Measurements from ENCODE around the gene ACTMAP. TPM values are rescaled to one million over a fixed set of nuclear protein-coding genes. Genes with fewer than 3 reads are reported as not detected.

The ACTMAP gene
- total RNA-seq, 1 experiment from 2014 or later, result 16.8 TPM

GRCh38 chr19:40735013-40735771 lies 15.1 kb downstream of the ACTMAP start:
- ATAC-seq (no peak), DNase-seq (ENCODE audit: low read depth, low spot score) (no peak)
- ChIA-PET POLR2A (interaction anchor here (1.1 kb wide), 1 partner anchor 15 kb away, joined by 3 read pairs; the partner anchor contains the start of gene ACTMAP), RAD21 (ENCODE audit: low non-redundant PET in 1 of 2, low total read pairs in 2 of 2, uncharacterized antibody in 2 of 2, unreplicated experiment in 2 of 2) (no interaction called here), CTCF (no interaction called here)
- Histone ChIP-seq H3K27me3 (ENCODE audit: insufficient read depth, low read length) (no peaks in the 10 kb centered on the region), H3K9me2 (ENCODE audit: insufficient read depth) (no peaks in the 10 kb centered on the region), H3K9me3 (ENCODE audit: control insufficient read depth in 1 of 2, insufficient read depth in 1 of 2, low read depth in 1 of 2, low read length in 2 of 2) (no peaks in the 10 kb centered on the region), H3K4me1 (ENCODE audit: control insufficient read depth in 1 of 2, insufficient read depth in 2 of 2, low read length in 2 of 2) (peaks cover 5 to 12% of the 10 kb centered on the region in 2 experiments; a peak in 3 of 4 replicates), H3K27ac (ENCODE audit: low read depth, low read length) (no peak overlapping the region), H3K9ac (ENCODE audit: low read length) (no peak overlapping the region), H4K20me1 (ENCODE audit: insufficient read depth) (no peaks in the 10 kb centered on the region), H3K4me2 (ENCODE audit: low read length) (no peak overlapping the region), H3K79me2 (ENCODE audit: insufficient read depth, low read length) (no peaks in the 10 kb centered on the region), H3K4me3 (replicated peaks in 1 of 2; ENCODE audit: low read depth in 1 of 2, low read length in 2 of 2) (no peak overlapping the region), H2AFZ (ENCODE audit: low read depth, low read length, poor library complexity, severe bottlenecking) (no peak overlapping the region), H3K36me3 (ENCODE audit: control insufficient read depth in 1 of 2, insufficient read depth in 2 of 2, low read length in 2 of 2) (peaks cover 17 to 21% of the 10 kb centered on the region in 2 experiments)
- TF ChIP-seq EZH2 (IDR thresholded peaks at IDR 0.05) (no peak), CTCF (IDR thresholded peaks at IDR 0.05 in 2 of 3, conservative IDR thresholded peaks at IDR 0.05 in 1 of 3; ENCODE audit: borderline replicate concordance in 1 of 3, insufficient read depth in 1 of 3, low read depth in 2 of 3, low read length in 2 of 3) (no peak), YY1 (IDR thresholded peaks at IDR 0.05; ENCODE audit: extremely low read depth, insufficient replicate concordance, low read depth, low read length) (no peak), MAX (IDR thresholded peaks at IDR 0.05) (no peak), TCF7L2 (IDR thresholded peaks at IDR 0.05; ENCODE audit: borderline replicate concordance, extremely low read depth, insufficient read depth, insufficient read length) (no peak), SP1 (IDR thresholded peaks at IDR 0.05; ENCODE audit: low read depth) (no peak), CBX3 (IDR thresholded peaks at IDR 0.05; ENCODE audit: low read depth) (no peak), EGR1 (IDR thresholded peaks at IDR 0.05; ENCODE audit: low read depth) (no peak), SRF (IDR thresholded peaks at IDR 0.05; ENCODE audit: low read depth) (no peak), POLR2A (IDR thresholded peaks at IDR 0.05; ENCODE audit: borderline replicate concordance, extremely low read depth, insufficient read depth, insufficient read length) (no peak), REST (IDR thresholded peaks at IDR 0.05; ENCODE audit: low read depth) (no peak), ZBTB33 (IDR thresholded peaks at IDR 0.05; ENCODE audit: extremely low read depth, insufficient replicate concordance, low read length) (no peak), ATF3 (IDR thresholded peaks at IDR 0.05) (no peak)
- intact Hi-C loops (cut with micrococcal nuclease), result no loop called here
- BruUV-seq (replicated peaks), result no TSS peak
